Psoas muscle (tissue), 8 donors: Measurements from ENCODE around the gene FRMPD4. TPM values are rescaled to one million over a fixed set of nuclear protein-coding genes. Genes with fewer than 3 reads are reported as not detected.

Experiments used
- ATAC-seq, 4 donors: fragments of 200-7000 bp; cut with Tn5 transposase; one replicate each; pipeline ENCODE4 v1.9.1; 2020; ENCODE audit warnings: moderate library complexity in 3 of 4, mild to moderate bottlenecking in 2 of 4
- DNase-seq, 2 donors: peaks; one replicate each; pipeline ENCODE4 v3.0.0-alpha.2; 2020
- H3K27ac ChIP-seq: fragments of 200-600 bp; one replicate; pipeline ENCODE4 v1.8.0; 2022
- H3K27me3 ChIP-seq, 3 donors: fragments of 200-600 bp in 1 of 3; one replicate each; pipeline versions ENCODE4 v1.6.1 to v1.8.0; 2013 to 2022; ENCODE audit warnings: low read length in 2 of 3, mild to moderate bottlenecking in 2 of 3, moderate library complexity in 1 of 3; ENCODE audit not compliant: insufficient read depth in 3 of 3
- H3K36me3 ChIP-seq, 2 donors: fragments of 200-600 bp in 1 of 2; one replicate each; pipeline versions ENCODE4 v1.6.1 to v1.8.0; 2013 to 2022; ENCODE audit warnings: low read depth in 1 of 2, mild to moderate bottlenecking in 1 of 2, moderate library complexity in 1 of 2; ENCODE audit not compliant: insufficient read depth in 1 of 2
- H3K4me1 ChIP-seq: fragments of 200-600 bp; one replicate; pipeline ENCODE4 v1.8.0; 2022
- H3K4me3 ChIP-seq: fragments of 200-600 bp; one replicate; pipeline ENCODE4 v1.8.0; 2022; ENCODE audit warnings: mild to moderate bottlenecking
- H3K9me3 ChIP-seq: fragments of 200-600 bp; one replicate; pipeline ENCODE4 v1.8.0; 2022
- WGBS, 3 donors: extraction: QIAGEN DNeasy Blood & Tissue Kit; methylation state at CpG; one replicate each; pipeline versions ENCODE4 v1.1.6 to v1.1.7; 2013; 5-methylcytosine and 5-hydroxymethylcytosine counted together
- intact Hi-C, 2 donors: fragments of 100-400 bp; cut with DNase I; formaldehyde crosslinking; loops; one replicate each; pipeline versions ENCODE4 v1.11.0 to v1.14.2; 2022
- polyA plus RNA-seq, 3 donors: library from polyadenylated mRNA; stranded (reverse); fragments of 200-250 nt; gene quantifications; one replicate each; pipeline ENCODE4 v1.2.3, GENCODE V29; 2013
- total RNA-seq, 4 donors: library from RNA; stranded (reverse); fragmentation: NEBNext Ultra II Directional in 2 of 4; extraction: Animal tissue kit (Norgen Biotek cat#: 25700) in 2 of 4; gene quantifications; one replicate each; pipeline versions ENCODE4 v1.2.1 to v1.2.4, GENCODE V29; 2021 to 2023
- TF ChIP-seq, protein P1 (sequence below): fragments of 200-600 bp; IDR thresholded peaks from one replicate; pipeline ENCODE4 v1.8.0; 2022; ENCODE audit warnings: antibody characterized with exemption
- donor health status: healthy with polysubstance abuse.
- donor health status: DM: no; HTN: no; CAD: no; lungs with moderate emphysema.
- donor health status: Bipolar disorder and iron deficiency.
- donor health status: healthy.
- donor health status: DM: yes; HTN: yes; CAD: no.
- donor health status: DM: no; HTN: no; CAD: no.
- donor health status: DM: no; HTN: no; CAD: no.
- donor health status: DM: yes; HTN: yes; CAD: no.

Gene FRMPD4
- total and polyA plus RNA-seq, 7 donors: 0.01 to 0.79 (median 0.06) TPM; not detected in 1

DNA sequence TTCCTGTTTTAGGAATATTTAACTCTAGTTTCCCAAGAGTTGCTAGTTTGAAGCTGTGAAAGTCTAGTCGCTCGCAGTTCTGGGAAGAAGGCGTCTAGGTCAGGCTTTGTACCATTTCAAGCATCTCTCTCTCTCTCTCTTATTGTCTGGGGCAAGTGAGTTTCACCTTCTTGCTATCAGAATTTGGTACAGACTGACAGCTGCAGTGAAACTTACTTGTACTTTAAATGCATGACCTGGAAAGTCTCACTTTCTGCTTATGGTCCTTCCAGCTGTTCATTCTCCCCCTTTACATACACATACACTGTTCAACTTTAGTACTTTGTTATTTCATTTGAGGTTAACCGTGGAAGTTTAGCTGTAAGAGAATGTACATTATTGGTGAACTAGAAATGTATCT lies 4.4 kb downstream of the FRMPD4 start:
- intact Hi-C loops: no loop called here
- H3K27me3 ChIP-seq: peaks cover 0 to 33% (median 0%) of the 10 kb centered on the region in 3 donors
- ATAC-seq (no peak), DNase-seq (no peak)
- H3K36me3 ChIP-seq: no peaks in the 10 kb centered on the region
- H3K4me3 ChIP-seq: no peak overlapping the region
- WGBS, 3 donors: 70 to 86% (median 72%) methylated on average over 4 of the region's 4 CpGs
- no peaks in the 10 kb centered on the region for H3K9me3 ChIP-seq
- TF ChIP-seq, protein P1, sequence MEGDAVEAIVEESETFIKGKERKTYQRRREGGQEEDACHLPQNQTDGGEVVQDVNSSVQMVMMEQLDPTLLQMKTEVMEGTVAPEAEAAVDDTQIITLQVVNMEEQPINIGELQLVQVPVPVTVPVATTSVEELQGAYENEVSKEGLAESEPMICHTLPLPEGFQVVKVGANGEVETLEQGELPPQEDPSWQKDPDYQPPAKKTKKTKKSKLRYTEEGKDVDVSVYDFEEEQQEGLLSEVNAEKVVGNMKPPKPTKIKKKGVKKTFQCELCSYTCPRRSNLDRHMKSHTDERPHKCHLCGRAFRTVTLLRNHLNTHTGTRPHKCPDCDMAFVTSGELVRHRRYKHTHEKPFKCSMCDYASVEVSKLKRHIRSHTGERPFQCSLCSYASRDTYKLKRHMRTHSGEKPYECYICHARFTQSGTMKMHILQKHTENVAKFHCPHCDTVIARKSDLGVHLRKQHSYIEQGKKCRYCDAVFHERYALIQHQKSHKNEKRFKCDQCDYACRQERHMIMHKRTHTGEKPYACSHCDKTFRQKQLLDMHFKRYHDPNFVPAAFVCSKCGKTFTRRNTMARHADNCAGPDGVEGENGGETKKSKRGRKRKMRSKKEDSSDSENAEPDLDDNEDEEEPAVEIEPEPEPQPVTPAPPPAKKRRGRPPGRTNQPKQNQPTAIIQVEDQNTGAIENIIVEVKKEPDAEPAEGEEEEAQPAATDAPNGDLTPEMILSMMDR: no peak
- H3K4me1 ChIP-seq: no peaks in the 10 kb centered on the region
- H3K27ac ChIP-seq: no peak overlapping the region

DNA sequence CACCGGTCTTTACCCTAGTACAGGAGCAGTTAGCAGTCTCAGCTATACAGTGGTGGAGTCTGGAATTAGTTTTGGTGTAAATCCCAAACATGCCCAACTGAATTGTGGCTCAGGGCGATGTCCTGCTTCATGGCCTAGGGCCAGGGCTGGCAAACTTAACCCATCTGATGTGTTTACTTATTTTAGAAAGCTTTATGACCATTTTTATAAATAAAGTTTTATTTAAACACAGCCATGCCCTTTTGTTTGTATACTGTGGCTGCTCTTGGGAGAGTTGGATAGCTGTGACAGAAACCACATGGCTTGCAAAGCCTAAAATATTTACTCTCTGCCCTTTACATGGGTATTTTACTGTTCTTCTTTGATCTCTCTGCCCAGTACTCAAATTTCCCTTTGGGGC lies 7.1 kb downstream of the FRMPD4 start:
- 62 to 74% (median 62%) methylated on average over 2 of the region's 2 CpGs for WGBS, 3 donors
- intact Hi-C loops: no loop called here
- peaks cover 0 to 9% (median 0%) of the 10 kb centered on the region in 3 donors for H3K27me3 ChIP-seq
- no peak overlapping the region for H3K27ac ChIP-seq
- H3K4me3 ChIP-seq: no peak overlapping the region
- no peaks in the 10 kb centered on the region for H3K4me1 ChIP-seq
- TF ChIP-seq, protein P1: no peak
- H3K9me3 ChIP-seq: no peaks in the 10 kb centered on the region
- ATAC-seq (no peak), DNase-seq (no peak)
- no peaks in the 10 kb centered on the region for H3K36me3 ChIP-seq

DNA sequence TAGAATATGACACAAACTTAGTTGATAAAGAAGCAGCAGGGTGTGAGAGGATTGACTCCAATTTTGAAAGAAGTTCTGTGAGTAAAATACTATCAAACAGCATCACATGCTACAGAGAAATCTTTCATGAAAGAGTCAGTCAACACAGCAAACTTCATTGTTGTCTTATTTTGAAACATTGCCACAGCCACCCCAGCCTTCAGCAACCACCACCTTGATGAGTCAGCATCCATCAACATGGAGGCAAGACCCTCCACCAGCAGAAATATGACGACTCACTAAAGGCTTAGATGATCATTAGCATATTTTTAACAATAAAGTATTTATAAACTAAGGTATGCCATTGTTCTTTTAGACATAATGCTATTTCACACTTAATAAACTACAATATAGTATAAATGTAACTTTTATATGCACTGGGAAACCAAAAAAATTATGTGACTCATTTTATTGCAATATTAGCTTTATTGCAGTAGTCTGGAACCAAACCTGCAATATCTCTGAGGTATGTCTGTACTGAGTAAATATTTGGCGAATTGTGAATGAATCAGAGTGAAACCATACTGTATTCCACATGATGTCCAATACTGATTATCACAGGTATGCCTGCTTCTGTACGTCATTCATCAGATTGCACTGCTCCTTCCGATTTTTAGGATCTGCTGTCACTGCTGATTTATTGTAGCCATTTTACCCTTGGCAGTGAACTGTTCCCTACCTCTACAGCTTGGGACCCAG lies 11.6 kb downstream of the FRMPD4 start:
- H3K36me3 ChIP-seq: no peaks in the 10 kb centered on the region
- intact Hi-C loops: no loop called here
- 71 to 72% (median 71%) methylated on average over 4 of the region's 4 CpGs for WGBS, 3 donors
- DNase-seq: no peak
- H3K27me3 ChIP-seq: no peaks in the 10 kb centered on the region
- no peak overlapping the region for H3K4me3 ChIP-seq
- no peaks in the 10 kb centered on the region for H3K9me3 ChIP-seq
- ATAC-seq: no peak
- no peak overlapping the region for H3K27ac ChIP-seq
- TF ChIP-seq, protein P1: no peak
- H3K4me1 ChIP-seq: no peaks in the 10 kb centered on the region

DNA sequence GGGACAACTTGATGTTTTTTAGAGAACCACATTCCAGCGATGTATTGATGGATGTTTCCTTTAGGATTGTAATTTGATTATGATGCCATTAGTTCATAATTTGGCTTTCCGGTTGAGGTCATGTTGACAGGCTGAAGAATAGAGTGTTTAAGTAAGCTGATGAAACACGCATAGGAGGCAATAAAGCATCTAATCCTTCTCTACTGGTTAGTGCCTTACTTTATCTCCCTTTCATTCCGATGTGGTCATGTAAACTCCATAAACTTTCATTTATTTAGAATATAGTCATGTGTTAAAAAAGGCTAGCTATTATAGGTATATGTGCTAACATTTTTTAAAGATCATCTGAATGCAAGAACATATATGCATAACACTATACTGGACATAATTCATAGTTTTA lies 15.0 kb downstream of the FRMPD4 start:
- intact Hi-C loops: no loop called here
- Histone ChIP-seq H3K27me3 (no peaks in the 10 kb centered on the region), H3K27ac (no peak overlapping the region), H3K4me3 (no peak overlapping the region), H3K9me3 (no peaks in the 10 kb centered on the region), H3K36me3 (no peaks in the 10 kb centered on the region), H3K4me1 (no peaks in the 10 kb centered on the region)
- 86 to 95% (median 88%) methylated on average over 4 of the region's 4 CpGs for WGBS, 3 donors
- no peak for DNase-seq
- TF ChIP-seq, protein P1: no peak
- no peak for ATAC-seq

DNA sequence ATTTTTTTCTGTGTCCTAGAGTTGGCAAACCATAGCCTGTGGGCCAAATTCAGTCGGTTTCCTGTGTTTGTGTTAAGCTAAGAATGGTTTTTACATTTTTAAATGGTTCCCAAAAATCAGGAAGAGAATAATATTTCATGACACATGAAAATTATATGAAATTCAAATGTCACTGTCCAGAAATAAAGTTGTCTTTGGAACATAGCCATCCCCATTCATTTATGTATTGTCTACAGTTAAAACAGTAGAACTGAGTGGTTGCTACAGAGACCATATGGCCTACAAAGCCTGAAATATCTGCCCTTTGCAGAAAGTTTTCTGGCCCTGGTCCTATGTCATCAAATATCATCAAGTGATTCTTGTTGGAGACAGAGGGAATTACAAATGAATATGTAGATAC lies 15.5 kb downstream of the FRMPD4 start:
- intact Hi-C loops: no loop called here
- Histone ChIP-seq H3K36me3 (no peaks in the 10 kb centered on the region), H3K4me1 (no peaks in the 10 kb centered on the region), H3K27ac (no peak overlapping the region), H3K4me3 (no peak overlapping the region), H3K9me3 (no peaks in the 10 kb centered on the region), H3K27me3 (no peaks in the 10 kb centered on the region)
- DNase-seq (no peak), ATAC-seq (no peak)
- TF ChIP-seq, protein P1: no peak
- 21 to 50% (median 46%) methylated on average over 1 of the region's 1 CpG for WGBS, 3 donors
